GM21723 (cell line): Measurements from ENCODE around the gene AGPS.
A peak's percentile ranks its signal among the peaks of the same experiment; 100 is the strongest.
"Not testable (repeated sequence)": the region's sequence is repeated elsewhere in the genome, so short reads cannot be mapped to it uniquely, and the experiment has no call there.

Source experiments
- ATAC-seq: cut with Tn5 transposase; IDR thresholded peaks from one replicate; pipeline ENCODE4 v1.9.1; 2021; ENCODE audit warnings: mild to moderate bottlenecking, moderate library complexity; ENCODE audit not compliant: unreplicated experiment

The AGPS gene

GRCh38 chr2:177392373-177393202 lies at the start of gene AGPS:
Gene AGPS (plus strand): TSS chr2:177392773. CDS start chr2:177392790, 17 bp downstream.
- ATAC-seq: peak; percentile 88

- ATAC-seq: no peak
These were observed 48.8 kb upstream of the AGPS start for GRCh38 chr2:177343773-177344172.

DNA sequence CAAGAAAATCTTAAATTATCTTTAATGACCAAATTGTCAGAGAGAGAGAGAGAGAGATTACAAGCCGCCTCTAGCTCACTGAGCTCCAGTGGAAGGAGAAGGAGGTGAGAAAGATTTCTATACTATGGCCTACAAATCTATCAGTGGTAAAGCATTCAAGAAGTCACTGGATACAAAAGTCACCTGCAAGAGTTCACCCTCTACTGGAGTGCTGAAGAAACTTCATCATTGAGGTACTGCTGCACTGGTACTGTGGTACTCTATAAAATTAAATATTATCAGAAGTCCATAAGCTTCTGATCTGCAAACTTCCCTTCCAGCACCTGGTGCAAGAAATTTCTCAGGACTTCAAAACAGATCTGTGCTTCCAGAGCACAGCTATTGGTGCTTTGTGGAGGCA lies 48.3 kb upstream of the AGPS start:
- no peak for ATAC-seq

GRCh38 chr2:177346192-177346591 lies 46.4 kb upstream of the AGPS start:
- no peak for ATAC-seq

GRCh38 chr2:177347570-177347969 lies 45.0 kb upstream of the AGPS start:
- ATAC-seq: no peak

GRCh38 chr2:177348118-177348654 lies 44.4 kb upstream of the AGPS start:
- ATAC-seq: no peak

- ATAC-seq: no peak
These were observed 43.6 kb upstream of the AGPS start for GRCh38 chr2:177348733-177349693.

DNA sequence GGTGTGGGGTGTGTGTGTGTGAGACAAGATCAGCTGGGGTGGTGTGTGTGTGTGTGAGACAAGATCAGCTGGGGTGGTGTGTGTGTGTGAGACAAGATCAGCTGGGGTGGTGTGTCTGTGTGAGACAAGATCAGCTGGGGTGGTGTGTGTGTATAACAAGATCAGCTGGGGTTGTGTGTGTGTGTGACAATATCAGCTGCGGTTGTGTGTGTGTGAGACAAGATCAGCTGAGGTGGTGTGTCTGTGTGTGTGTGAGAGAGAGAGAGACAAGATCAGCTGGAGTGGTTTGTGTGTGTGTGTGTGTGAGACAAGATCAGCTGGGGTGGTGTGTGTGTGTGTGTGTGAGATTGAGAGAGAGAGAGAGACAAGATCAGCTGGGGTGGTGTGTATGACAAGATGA lies 41.9 kb upstream of the AGPS start:
- not testable (repeated sequence) for ATAC-seq

DNA sequence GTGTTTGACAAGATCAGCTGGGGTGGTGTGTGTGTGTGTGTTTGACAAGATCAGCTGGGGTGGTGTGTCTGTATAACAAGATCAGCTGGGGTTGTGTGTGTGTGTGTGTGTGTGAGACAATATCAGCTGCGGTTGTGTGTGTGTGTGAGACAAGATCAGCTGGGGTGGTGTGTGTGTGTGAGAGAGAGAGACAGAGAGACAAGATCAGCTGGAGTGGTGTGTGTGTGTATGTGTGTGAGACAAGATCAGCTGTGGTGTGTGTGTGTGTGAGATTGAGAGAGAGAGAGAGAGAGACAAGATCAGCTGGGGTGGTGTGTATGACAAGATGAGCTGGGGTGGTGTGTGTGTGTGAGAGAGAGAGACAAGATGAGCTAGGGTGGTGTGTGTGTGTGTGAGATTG lies 41.5 kb upstream of the AGPS start:
- ATAC-seq: not testable (repeated sequence)

GRCh38 chr2:177352441-177353186 lies 40.0 kb upstream of the AGPS start:
- ATAC-seq: no peak

- no peak for ATAC-seq
These were observed 39.4 kb upstream of the AGPS start for GRCh38 chr2:177353187-177353478.

DNA sequence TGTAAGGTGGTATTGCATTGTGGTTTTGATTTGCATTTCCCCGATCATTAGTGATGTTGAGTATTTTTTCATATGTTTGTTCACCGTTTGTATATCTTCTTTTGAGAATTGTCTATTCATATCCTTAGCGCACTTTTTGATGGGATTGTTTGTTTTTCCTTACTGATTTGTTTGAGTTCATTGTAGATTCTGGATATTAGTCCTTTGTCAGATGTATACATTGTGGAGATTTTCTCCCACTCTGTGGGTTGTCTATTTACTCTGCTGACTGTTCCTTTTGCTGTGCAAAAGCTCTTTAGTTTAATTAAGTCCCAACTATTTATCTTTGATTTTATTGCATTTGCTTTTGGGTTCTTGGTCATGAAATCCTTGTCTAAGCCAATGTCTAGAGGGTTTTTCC lies 38.0 kb upstream of the AGPS start:
- ATAC-seq: not testable (repeated sequence)

- no peak for ATAC-seq
These were observed 36.7 kb upstream of the AGPS start for GRCh38 chr2:177355874-177356273.

GRCh38 chr2:177359836-177360595 lies 32.6 kb upstream of the AGPS start:
- ATAC-seq: no peak

GRCh38 chr2:177362499-177362898 lies 30.1 kb upstream of the AGPS start:
- ATAC-seq: no peak

DNA sequence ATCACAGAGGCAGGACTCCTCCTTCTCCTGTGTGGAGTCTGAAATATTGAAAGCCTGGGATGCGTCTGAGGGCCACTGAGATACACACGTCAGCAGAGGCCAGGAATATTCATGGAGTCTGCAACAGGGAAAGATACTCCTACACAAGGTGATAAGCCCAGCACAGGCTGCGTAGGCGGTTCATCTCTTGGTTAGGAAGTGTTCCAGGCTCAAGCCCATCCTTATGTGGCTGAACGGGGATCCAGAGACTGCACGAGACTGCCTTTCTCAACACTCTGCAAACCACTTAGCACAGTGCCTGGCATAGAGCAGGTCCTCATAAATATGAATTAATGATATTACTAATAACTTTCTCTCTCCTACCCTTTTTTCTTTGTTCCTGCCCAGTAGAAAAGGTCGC lies 29.2 kb upstream of the AGPS start:
- no peak for ATAC-seq

GRCh38 chr2:177365764-177366163 lies 26.8 kb upstream of the AGPS start:
- not testable (repeated sequence) for ATAC-seq

- not testable (repeated sequence) for ATAC-seq
These were observed 24.6 kb upstream of the AGPS start for GRCh38 chr2:177368023-177368422.

DNA sequence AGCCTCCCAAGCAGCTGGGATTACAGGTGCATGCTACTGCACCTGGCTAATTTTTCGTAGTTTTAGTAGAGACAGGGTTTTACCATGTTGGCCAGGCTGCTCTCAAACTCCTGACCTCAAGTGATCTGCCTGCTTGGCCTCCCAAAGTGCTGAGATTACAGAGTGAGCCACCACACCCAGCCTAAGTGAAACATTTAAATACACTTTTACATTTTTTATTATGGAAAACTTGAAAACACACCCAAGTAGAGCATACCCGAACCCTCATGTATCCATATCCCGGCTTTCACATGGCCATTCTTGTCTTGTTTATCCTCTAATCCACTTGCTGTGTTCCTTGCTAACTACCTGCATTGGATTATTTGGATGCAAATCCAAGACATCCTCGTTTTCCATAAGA lies 13.2 kb upstream of the AGPS start:
- ATAC-seq: no peak

GRCh38 chr2:177380181-177380580 lies 12.4 kb upstream of the AGPS start:
- no peak for ATAC-seq
